Measurements from ENCODE around the gene DNAJA4. TPM values are rescaled to one million over a fixed set of nuclear protein-coding genes. Genes with fewer than 3 reads are reported as not detected.

DNAJA4 gene
- total and polyA plus RNA-seq, 8 donors, result 11.4 to 53.6 (median 30.3) TPM; not detected in 1

DNA sequence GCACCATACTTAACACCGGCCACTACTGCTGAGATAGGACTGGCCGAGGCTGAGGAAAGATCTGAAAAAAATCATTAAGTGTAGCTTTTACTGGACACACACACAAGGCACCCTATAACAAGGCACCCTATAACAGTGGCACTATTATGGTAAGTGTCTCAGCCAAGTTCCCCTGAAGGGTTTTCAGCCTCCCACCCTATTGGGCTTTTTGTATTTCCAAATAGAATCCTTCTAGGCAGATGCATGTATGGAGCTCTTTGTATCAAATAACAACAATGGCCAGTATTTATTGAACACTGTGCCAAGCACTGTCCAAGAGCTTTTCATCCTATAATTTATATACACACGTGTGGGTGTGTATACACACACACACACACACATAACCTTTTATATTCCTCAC is 6.7 kb upstream of the DNAJA4 start:
- Histone ChIP-seq H3K36me3 (no peaks in the 10 kb centered on the region), H3K27ac (no peak overlapping the region), H3K4me3 (no peak overlapping the region), H3K27me3 (no peaks in the 10 kb centered on the region), H3K9me3 (no peaks in the 10 kb centered on the region), H3K4me1 (peaks cover 0 to 5% (median 0%) of the 10 kb centered on the region in 4 donors)
- intact Hi-C loops (cut with DNase I; ENCODE audit: low total_unique reads), result no loop called here
- no peak for DNase-seq
- TF ChIP-seq POLR2A (IDR thresholded peaks at IDR 0.05) (no peak), EP300 (IDR thresholded peaks at IDR 0.05) (no peak), POLR2AphosphoS5 (IDR thresholded peaks at IDR 0.05) (no peak)
- TF ChIP-seq, protein P1, sequence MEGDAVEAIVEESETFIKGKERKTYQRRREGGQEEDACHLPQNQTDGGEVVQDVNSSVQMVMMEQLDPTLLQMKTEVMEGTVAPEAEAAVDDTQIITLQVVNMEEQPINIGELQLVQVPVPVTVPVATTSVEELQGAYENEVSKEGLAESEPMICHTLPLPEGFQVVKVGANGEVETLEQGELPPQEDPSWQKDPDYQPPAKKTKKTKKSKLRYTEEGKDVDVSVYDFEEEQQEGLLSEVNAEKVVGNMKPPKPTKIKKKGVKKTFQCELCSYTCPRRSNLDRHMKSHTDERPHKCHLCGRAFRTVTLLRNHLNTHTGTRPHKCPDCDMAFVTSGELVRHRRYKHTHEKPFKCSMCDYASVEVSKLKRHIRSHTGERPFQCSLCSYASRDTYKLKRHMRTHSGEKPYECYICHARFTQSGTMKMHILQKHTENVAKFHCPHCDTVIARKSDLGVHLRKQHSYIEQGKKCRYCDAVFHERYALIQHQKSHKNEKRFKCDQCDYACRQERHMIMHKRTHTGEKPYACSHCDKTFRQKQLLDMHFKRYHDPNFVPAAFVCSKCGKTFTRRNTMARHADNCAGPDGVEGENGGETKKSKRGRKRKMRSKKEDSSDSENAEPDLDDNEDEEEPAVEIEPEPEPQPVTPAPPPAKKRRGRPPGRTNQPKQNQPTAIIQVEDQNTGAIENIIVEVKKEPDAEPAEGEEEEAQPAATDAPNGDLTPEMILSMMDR (IDR thresholded peaks at IDR 0.05), result no peak
- 75 to 89% (median 81%) methylated on average over 3 of the region's 3 CpGs for WGBS, 5 donors

DNA sequence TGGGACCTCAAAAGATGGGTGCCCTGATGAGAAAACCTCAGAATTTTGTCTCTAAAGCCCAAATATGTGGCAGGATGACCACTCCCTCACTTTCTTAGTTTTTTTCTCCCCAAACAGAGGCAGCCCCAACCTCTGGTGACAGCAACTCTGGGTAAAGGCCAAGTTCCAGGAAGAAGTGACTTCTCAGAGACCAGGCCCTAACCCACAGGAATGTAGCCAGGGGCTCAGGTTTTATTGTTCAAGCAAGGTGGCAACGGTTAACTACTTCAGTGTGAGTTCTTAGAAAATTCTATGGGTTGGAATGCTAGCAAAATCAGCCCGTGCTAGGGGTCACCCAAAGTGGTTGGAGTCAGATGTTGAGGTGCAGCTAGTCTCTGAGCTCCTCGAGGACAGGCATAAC is 5.1 kb upstream of the DNAJA4 start:
- H3K9me3 ChIP-seq, result no peaks in the 10 kb centered on the region
- H3K36me3 ChIP-seq, result no peaks in the 10 kb centered on the region
- H3K27ac ChIP-seq, result no peak overlapping the region
- DNase-seq, result no peak
- intact Hi-C loops (cut with DNase I; ENCODE audit: low total_unique reads), result no loop called here
- peaks cover 5 to 13% (median 7%) of the 10 kb centered on the region in 4 donors for H3K4me1 ChIP-seq
- 76 to 85% (median 77%) methylated on average over 3 of the region's 3 CpGs for WGBS, 5 donors
- H3K4me3 ChIP-seq, result no peak overlapping the region
- no peaks in the 10 kb centered on the region for H3K27me3 ChIP-seq
- TF ChIP-seq, protein P1 (IDR thresholded peaks at IDR 0.05), result no peak
- TF ChIP-seq POLR2A (IDR thresholded peaks at IDR 0.05), result no peak
- no peak for TF ChIP-seq POLR2AphosphoS5 (IDR thresholded peaks at IDR 0.05)
- no peak for TF ChIP-seq EP300 (IDR thresholded peaks at IDR 0.05)

DNA sequence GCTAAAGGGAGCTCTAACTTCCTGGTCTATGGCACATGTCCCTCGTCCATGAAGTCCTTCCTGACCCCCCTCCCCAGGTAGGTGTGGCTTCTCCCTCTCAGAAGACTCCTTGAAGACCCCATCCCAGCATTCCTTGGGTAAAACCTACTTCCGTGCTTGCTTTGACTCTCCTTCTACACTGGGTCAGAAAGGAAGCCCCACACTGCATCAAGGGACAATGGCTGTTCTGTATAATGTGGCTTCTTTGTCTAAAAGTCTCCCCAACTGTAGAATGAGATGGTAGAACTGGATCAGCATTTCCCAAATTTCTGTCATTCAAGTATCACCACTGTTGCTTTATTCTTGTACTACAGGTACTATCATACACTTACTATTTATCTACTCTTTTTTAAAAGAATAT is 3.9 kb upstream of the DNAJA4 start:
- 44 to 74% (median 62%) methylated on average over 2 of the region's 2 CpGs for WGBS, 5 donors

DNA sequence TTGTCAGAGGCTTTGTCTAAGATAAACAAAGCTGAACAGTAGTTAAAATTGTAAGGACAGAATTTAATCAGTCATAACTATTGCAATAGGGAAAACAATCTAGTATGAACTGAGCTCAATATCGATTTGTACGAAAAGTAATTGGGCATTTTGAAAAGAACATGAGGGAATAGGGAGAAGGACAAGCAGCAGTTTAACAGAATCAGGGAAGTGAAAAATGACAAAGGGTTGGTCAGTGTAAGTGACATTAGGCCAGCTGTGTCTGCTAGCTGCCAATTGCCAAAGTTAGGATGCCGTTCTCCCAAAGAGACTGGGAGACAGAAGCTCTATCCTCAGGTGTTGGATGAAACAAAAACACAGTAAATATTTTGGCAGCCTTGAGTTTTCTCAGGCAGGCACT is 3.3 kb upstream of the DNAJA4 start:
- Histone ChIP-seq H3K27ac (no peak overlapping the region), H3K4me1 (peaks cover 18 to 27% (median 20%) of the 10 kb centered on the region in 4 donors), H3K36me3 (no peaks in the 10 kb centered on the region), H3K9me3 (no peaks in the 10 kb centered on the region), H3K4me3 (no peak overlapping the region), H3K27me3 (no peaks in the 10 kb centered on the region)
- intact Hi-C loops (cut with DNase I; ENCODE audit: low total_unique reads), result no loop called here
- DNase-seq, result no peak
- WGBS, 5 donors, result 30 to 54% (median 46%) methylated on average over 3 of the region's 3 CpGs
- no peak for TF ChIP-seq EP300 (IDR thresholded peaks at IDR 0.05)

More for the DNA sequence above, 3.9 kb upstream of the DNAJA4 start:
- intact Hi-C loops (cut with DNase I; ENCODE audit: low total_unique reads), result no loop called here
- peaks cover 12 to 21% (median 16%) of the 10 kb centered on the region in 4 donors for H3K4me1 ChIP-seq
- no peak for DNase-seq
- no peak overlapping the region for H3K4me3 ChIP-seq
- no peak overlapping the region for H3K27ac ChIP-seq
- H3K36me3 ChIP-seq, result no peaks in the 10 kb centered on the region
- H3K27me3 ChIP-seq, result no peaks in the 10 kb centered on the region
- no peak for TF ChIP-seq POLR2AphosphoS5 (IDR thresholded peaks at IDR 0.05)
- TF ChIP-seq POLR2A (IDR thresholded peaks at IDR 0.05), result no peak
- TF ChIP-seq, protein P1 (IDR thresholded peaks at IDR 0.05), result no peak
- TF ChIP-seq EP300 (IDR thresholded peaks at IDR 0.05), result no peak
- H3K9me3 ChIP-seq, result no peaks in the 10 kb centered on the region

DNA sequence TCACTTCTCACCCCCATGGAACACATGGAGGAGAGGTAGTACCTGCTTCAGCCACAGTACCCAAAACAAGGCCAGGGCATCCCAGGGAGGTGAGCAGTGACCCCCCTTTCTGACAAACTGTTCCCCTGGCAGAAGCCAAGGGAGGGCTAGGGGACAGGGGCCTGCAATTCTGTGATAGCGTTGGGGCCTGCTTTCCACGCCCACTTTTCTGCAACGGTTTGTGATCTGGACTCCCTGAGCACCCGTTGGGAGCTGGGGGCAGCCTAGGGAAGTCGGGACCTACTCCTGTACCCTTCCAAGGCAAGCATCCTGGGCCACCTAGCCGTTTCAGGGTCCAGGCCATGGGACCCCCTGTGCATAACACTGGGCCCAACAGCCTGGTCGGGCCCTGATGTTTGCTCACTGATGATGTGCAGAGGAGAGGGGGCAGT is 996 bp upstream of the DNAJA4 start:
- intact Hi-C loops (cut with DNase I; ENCODE audit: low total_unique reads), result no loop called here
- DNase-seq, result peak in 1 of 2 donors; percentile 23
- H3K4me1 ChIP-seq, result peaks cover 26 to 49% (median 32%) of the 10 kb centered on the region in 4 donors
- no peaks in the 10 kb centered on the region for H3K9me3 ChIP-seq
- TF ChIP-seq POLR2A (IDR thresholded peaks at IDR 0.05) (no peak), EP300 (IDR thresholded peaks at IDR 0.05) (no peak), POLR2AphosphoS5 (IDR thresholded peaks at IDR 0.05) (no peak)
- TF ChIP-seq, protein P1 (IDR thresholded peaks at IDR 0.05), result no peak
- no peaks in the 10 kb centered on the region for H3K27me3 ChIP-seq
- WGBS, 5 donors, result 90 to 98% (median 94%) methylated on average over 5 to 7 of the region's 7 CpGs
- peak overlapping the region in 1 of 5 donors; percentile 81 for H3K27ac ChIP-seq
- H3K4me3 ChIP-seq, result no peak overlapping the region
- no peaks in the 10 kb centered on the region for H3K36me3 ChIP-seq

All from stomach (tissue), 9 donors.